H1 (cell line): Measurements from ENCODE around the gene ATP6V1C2. TPM values are rescaled to one million over a fixed set of nuclear protein-coding genes. Genes with fewer than 3 reads are reported as not detected.

Source experiments
- BCL11A ChIP-seq, 2 experiments: IDR thresholded peaks; one replicate each; pipeline ENCODE4 v1.6.1; 2011; ENCODE audit warnings: low read depth in 2 of 2, low read length in 2 of 2, mild to moderate bottlenecking in 2 of 2
- BRCA1 ChIP-seq: IDR thresholded peaks from 2 replicates; pipeline ENCODE4 v1.6.1; 2012; ENCODE audit warnings: low read depth, low read length, improper control_type of control experiment
- CHD2 ChIP-seq: IDR thresholded peaks from 2 replicates; pipeline ENCODE4 v1.6.1; 2012; ENCODE audit warnings: low read length, improper control_type of control experiment
- JUN ChIP-seq: IDR thresholded peaks from 2 replicates; pipeline ENCODE4 v1.6.1; 2011; ENCODE audit warnings: low read depth, mild to moderate bottlenecking, improper control_type of control experiment, low read length
- POLR2AphosphoS5 ChIP-seq: IDR thresholded peaks from 2 replicates; pipeline ENCODE4 v1.6.1; 2011; ENCODE audit warnings: low read depth, low read length
- YY1 ChIP-seq: IDR thresholded peaks from 2 replicates; pipeline ENCODE4 v1.6.1; 2011; ENCODE audit warnings: low read depth, mild to moderate bottlenecking, low read length
- ZNF274 ChIP-seq: IDR thresholded peaks from 2 replicates; pipeline ENCODE4 v1.7.0; 2012; ENCODE audit warnings: low read length, borderline replicate concordance; ENCODE audit errors: extremely low read depth
- polyA plus RNA-seq, 7 experiments: library from polyadenylated mRNA; depleted of rRNA in 3 of 7; stranded (reverse) in 5 of 7; unstranded in 2 of 7; fragments of >200 nt in 5 of 7; fragments of 200-250 nt in 2 of 7; gene quantifications; 1 replicate in 5 of 7; 2 replicates in 1 of 7; 4 replicates in 1 of 7; pipeline versions ENCODE4 v1.2.1 to v1.2.3, GENCODE V29; 2011 to 2013; ENCODE audit warnings: missing spikeins in 2 of 7, mixed read lengths in 2 of 7
- total RNA-seq: library from RNA; stranded (reverse); fragmentation: NEBNext Ultra II Directional; extraction: Animal tissue kit (Norgen Biotek cat#: 25700); gene quantifications from 2 replicates; pipeline ENCODE4 v1.2.1, GENCODE V29; 2021
- TF ChIP-seq, protein P1 (sequence below): fragments of 300-600 bp; sonication (generic); IDR thresholded peaks from 2 replicates; pipeline ENCODE4 v1.7.1; 2012; ENCODE audit warnings: low read length, moderate library complexity, mild to moderate bottlenecking, inconsistent platforms; ENCODE audit not compliant: insufficient replicate concordance
- TF ChIP-seq, protein P2 (sequence below): IDR thresholded peaks from 2 replicates; pipeline ENCODE4 v1.6.1; 2011; ENCODE audit warnings: low read length, improper control_type of control experiment

Gene ATP6V1C2
- total and polyA plus RNA-seq, 2 of the 8 experiments (the other 6 are each of a cell fraction or from before 2014, with no cell fraction given) = 0.29 to 0.74 TPM

DNA sequence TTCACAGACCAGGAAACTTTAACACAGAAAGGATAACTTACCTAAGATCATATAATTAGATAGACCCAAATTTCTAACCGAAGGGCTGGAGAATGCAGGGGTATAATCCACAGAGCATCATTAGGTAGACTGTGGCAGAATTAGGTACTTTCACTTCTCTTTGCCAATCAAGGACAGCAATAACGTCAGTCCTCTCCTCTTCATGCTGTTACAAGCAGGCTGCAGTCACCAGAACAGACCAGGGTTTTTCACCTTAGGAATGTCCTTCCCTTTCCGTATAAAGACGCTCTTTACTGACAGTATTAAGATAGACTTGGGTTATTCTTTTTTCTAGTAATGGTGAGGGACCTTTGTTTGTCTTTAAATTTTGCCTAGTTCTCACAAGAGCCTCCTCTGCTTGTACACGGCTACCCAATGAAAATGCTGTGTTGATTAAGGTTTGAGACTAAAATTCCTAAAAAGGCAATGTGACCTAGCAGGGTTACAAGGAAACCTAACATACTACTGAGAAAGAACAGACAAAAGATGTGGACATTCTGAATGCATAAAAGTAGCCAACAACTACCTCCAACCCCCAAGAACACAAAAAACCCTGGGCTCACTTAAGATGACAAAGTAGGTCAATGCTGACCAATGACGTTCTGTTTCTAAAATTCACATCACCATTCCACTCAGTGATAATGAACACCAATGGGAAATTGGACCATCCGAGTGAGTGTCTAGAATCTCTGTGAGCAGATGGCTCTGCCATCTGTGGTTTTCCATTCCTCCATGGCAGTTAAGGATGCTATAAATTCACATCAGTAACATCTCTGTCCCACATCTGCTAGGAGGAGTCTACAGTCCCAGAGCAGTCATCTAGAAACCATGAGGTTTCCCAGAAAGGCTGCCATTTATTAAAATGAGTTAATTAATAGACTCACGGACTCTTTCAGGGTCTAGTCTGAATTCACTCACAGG is 89.1 kb downstream of the ATP6V1C2 start (continued):
- TF ChIP-seq, protein P1, sequence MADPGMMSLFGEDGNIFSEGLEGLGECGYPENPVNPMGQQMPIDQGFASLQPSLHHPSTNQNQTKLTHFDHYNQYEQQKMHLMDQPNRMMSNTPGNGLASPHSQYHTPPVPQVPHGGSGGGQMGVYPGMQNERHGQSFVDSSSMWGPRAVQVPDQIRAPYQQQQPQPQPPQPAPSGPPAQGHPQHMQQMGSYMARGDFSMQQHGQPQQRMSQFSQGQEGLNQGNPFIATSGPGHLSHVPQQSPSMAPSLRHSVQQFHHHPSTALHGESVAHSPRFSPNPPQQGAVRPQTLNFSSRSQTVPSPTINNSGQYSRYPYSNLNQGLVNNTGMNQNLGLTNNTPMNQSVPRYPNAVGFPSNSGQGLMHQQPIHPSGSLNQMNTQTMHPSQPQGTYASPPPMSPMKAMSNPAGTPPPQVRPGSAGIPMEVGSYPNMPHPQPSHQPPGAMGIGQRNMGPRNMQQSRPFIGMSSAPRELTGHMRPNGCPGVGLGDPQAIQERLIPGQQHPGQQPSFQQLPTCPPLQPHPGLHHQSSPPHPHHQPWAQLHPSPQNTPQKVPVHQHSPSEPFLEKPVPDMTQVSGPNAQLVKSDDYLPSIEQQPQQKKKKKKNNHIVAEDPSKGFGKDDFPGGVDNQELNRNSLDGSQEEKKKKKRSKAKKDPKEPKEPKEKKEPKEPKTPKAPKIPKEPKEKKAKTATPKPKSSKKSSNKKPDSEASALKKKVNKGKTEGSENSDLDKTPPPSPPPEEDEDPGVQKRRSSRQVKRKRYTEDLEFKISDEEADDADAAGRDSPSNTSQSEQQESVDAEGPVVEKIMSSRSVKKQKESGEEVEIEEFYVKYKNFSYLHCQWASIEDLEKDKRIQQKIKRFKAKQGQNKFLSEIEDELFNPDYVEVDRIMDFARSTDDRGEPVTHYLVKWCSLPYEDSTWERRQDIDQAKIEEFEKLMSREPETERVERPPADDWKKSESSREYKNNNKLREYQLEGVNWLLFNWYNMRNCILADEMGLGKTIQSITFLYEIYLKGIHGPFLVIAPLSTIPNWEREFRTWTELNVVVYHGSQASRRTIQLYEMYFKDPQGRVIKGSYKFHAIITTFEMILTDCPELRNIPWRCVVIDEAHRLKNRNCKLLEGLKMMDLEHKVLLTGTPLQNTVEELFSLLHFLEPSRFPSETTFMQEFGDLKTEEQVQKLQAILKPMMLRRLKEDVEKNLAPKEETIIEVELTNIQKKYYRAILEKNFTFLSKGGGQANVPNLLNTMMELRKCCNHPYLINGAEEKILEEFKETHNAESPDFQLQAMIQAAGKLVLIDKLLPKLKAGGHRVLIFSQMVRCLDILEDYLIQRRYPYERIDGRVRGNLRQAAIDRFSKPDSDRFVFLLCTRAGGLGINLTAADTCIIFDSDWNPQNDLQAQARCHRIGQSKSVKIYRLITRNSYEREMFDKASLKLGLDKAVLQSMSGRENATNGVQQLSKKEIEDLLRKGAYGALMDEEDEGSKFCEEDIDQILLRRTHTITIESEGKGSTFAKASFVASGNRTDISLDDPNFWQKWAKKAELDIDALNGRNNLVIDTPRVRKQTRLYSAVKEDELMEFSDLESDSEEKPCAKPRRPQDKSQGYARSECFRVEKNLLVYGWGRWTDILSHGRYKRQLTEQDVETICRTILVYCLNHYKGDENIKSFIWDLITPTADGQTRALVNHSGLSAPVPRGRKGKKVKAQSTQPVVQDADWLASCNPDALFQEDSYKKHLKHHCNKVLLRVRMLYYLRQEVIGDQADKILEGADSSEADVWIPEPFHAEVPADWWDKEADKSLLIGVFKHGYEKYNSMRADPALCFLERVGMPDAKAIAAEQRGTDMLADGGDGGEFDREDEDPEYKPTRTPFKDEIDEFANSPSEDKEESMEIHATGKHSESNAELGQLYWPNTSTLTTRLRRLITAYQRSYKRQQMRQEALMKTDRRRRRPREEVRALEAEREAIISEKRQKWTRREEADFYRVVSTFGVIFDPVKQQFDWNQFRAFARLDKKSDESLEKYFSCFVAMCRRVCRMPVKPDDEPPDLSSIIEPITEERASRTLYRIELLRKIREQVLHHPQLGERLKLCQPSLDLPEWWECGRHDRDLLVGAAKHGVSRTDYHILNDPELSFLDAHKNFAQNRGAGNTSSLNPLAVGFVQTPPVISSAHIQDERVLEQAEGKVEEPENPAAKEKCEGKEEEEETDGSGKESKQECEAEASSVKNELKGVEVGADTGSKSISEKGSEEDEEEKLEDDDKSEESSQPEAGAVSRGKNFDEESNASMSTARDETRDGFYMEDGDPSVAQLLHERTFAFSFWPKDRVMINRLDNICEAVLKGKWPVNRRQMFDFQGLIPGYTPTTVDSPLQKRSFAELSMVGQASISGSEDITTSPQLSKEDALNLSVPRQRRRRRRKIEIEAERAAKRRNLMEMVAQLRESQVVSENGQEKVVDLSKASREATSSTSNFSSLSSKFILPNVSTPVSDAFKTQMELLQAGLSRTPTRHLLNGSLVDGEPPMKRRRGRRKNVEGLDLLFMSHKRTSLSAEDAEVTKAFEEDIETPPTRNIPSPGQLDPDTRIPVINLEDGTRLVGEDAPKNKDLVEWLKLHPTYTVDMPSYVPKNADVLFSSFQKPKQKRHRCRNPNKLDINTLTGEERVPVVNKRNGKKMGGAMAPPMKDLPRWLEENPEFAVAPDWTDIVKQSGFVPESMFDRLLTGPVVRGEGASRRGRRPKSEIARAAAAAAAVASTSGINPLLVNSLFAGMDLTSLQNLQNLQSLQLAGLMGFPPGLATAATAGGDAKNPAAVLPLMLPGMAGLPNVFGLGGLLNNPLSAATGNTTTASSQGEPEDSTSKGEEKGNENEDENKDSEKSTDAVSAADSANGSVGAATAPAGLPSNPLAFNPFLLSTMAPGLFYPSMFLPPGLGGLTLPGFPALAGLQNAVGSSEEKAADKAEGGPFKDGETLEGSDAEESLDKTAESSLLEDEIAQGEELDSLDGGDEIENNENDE = no peak
- TF ChIP-seq, protein P2, sequence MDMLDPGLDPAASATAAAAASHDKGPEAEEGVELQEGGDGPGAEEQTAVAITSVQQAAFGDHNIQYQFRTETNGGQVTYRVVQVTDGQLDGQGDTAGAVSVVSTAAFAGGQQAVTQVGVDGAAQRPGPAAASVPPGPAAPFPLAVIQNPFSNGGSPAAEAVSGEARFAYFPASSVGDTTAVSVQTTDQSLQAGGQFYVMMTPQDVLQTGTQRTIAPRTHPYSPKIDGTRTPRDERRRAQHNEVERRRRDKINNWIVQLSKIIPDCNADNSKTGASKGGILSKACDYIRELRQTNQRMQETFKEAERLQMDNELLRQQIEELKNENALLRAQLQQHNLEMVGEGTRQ = no peak
- TF ChIP-seq BCL11A (IDR thresholded peaks at IDR 0.05; ENCODE audit: low read depth in 2 of 2, low read length in 2 of 2) (no peak), BRCA1 (no peak), YY1 (no peak), POLR2AphosphoS5 (no peak), JUN (no peak), CHD2 (no peak), ZNF274 (no peak)
